HG03159 (cell line): ENCODE data around the gene SCAP.
"Not testable (repeated sequence)": the region's sequence is repeated elsewhere in the genome, so short reads cannot be mapped to it uniquely, and the experiment has no call there.

Experiments used
- ATAC-seq: cut with Tn5 transposase; IDR thresholded peaks from one replicate; pipeline ENCODE4 v1.9.1; 2021; ENCODE audit warnings: mild to moderate bottlenecking, moderate library complexity; ENCODE audit not compliant: unreplicated experiment

The SCAP gene

GRCh38 chr3:47481763-47482162 is 6.0 kb upstream of the SCAP start:
- not testable (repeated sequence) for ATAC-seq

- not testable (repeated sequence) for ATAC-seq
These were observed 4.5 kb upstream of the SCAP start for GRCh38 chr3:47480267-47480666.

DNA sequence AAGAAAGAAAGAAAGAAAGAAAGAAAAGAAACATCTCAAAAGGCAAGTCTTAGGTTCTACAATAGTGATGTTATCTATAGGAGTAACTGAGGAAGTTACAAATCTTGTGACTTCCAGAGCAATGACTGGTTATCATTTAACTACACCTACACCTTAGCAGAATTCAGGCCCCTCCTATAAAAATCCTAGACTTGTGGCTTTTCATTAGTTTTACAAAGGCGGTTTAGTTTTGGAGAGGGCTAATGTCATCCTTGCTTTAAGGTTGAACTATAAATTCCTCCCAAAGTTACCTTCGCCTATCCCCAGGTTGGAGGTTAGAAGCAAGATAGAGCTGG is 4.1 kb upstream of the SCAP start:
- ATAC-seq: no peak

GRCh38 chr3:47478022-47478421 is 2.3 kb upstream of the SCAP start:
- ATAC-seq: no peak

DNA sequence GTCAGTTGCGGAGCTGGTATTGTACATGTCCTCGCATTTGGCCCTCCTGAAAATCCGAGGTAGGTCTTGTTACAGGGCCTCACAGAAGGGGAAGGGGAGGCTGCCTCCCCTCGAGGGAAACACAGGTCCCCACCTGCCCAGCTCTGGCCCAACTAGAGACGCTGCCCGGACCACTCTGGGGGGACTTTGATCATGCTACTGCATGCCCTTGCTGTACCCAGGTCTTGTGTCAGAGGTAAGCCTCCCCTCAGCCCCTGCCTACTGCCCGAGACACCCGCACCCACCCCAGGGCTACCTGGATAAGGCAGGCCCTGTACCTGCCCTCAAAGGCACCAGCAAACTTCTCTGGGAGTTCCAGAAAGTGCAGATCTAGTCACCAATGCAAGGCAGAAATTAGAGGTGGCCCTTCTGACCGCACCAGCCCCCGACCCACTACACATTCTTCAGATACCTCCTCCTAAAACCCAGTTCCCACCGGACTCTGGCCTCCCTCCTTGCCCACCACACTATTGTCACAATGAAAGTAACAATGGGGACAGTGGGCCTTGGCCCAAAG is 981 bp upstream of the SCAP start:
- no peak for ATAC-seq

DNA sequence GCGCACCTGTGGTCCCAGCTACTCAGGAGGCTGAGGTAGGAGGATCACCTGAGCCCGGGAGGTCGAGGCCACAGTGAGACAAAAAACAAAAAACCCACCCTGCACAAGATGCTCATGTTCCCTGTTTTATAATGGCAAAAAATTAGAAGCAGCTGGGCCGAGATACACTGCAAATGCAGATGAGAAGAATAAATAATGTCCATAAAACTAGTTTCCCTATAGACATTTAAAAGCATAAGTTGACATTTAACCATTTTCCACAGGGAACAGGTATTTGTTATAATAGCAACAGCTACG is 537 bp upstream of the SCAP start:
- no peak for ATAC-seq

- ATAC-seq: no peak
These were observed 642 bp downstream of the SCAP start for GRCh38 chr3:47475029-47475569.

- ATAC-seq: no peak
These were observed 2.4 kb downstream of the SCAP start for GRCh38 chr3:47473391-47473790.

DNA sequence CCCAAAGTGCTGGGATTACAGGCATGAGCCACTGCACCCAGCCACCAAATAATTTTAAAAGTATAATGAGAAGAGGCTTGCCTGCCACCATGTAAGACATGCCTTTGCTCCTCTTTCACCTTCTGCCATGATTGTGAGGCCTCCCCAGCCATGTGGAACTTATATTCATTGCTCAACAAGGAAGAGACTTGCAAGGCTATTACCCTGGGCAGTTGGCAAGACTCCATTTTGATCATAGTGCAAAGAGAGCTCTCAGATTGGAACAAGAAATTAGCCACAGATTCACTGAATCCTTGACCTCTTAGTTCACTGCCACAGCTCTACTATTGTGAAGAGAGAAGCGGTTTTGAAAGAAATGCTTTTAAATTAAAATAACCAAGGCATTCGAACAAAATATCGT is 6.1 kb downstream of the SCAP start:
- ATAC-seq: no peak

DNA sequence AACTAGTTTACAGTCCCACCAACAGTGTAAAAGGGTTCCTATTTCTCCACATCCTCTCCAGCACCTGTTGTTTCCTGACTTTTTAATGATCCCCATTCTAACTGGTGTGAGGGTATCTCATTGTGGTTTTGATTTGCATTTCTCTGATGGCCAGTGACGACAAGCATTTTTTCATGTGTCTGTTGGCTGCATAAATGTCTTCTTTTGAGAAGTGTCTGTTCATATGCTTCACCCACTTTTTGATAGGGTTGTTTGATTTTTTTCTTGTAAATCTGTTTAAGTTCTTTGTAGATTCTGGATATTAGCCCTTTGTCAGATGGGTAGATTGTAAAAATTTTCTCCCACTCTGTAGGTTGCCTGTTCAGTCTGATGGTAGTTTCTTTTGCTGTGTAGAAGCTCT is 7.4 kb downstream of the SCAP start:
- not testable (repeated sequence) for ATAC-seq

DNA sequence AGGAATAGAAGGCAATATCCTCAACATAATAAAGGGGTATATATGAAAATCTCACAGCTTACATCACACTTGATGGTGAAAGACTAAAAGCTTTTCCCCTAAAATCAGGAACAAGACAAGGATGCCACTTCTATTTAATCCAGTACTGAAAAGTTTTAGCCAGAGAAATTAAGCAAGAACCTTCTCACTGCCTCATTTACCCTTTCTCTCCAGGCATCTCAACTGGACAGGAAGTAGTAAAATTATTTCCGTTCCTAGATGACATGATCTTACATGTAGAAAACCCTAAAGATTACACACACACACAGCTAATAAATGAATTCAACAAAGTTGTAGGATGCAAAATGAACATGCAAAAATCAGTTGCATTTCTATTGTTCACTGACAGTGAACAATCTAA is 11.2 kb downstream of the SCAP start:
- ATAC-seq: no peak

GRCh38 chr3:47459534-47460085 is 16.1 kb downstream of the SCAP start:
- ATAC-seq: not testable (repeated sequence)

DNA sequence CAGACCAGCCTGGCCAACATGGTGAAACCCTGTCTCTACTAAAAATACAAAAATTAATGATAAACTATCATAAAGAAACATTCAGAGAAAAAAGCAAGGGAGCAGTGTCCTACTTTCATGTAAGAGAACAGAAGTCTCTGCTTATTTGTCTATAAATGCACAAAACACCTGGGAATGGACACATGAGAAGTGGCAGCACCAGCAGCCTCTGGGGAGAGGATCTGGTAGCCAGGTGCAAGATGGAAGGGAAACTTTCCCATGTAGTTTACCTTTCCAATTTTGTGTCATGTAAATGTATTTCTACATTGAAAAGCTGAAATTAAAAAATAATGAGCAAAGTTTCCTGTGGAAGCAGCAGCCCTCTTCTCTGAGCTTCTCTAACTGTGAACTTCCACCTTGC is 18.8 kb downstream of the SCAP start:
- no peak for ATAC-seq

- no peak for ATAC-seq
These were observed 19.8 kb downstream of the SCAP start for GRCh38 chr3:47455806-47456452.

DNA sequence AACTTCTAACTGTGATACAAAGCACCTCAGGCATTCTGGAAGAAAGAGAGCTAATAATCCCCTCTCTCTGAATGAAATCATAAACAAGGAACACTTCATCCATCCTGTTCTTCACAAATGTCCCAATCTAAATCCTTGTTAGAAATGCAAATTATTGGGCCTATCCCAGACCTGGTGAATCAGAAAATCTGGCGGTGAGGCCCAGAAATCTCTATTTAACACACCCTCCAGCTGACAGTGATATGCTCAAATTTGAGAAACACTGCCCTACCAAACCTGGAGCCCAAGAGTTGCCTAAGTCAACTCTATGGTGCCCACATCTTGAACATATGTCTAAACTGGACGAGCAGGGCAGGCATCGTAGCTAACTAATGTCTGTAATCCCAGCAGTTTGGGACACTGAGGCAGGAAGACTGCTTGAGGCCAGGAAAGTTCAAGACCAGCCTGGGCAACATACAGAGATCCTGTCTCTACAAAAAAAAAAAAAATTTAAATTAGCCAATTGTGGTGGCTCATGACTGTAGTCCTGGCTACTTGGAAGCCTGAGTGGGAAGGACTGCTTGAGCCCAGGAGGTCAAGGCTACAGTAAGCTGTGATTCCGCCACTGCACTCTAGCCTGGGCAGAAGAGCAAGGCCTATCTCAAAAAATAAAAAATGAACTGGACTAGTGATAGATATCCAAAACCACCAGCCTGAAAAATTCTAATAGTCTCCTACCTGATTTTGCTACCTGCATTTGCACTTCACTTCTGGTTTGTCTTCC is 23.1 kb downstream of the SCAP start:
- no peak for ATAC-seq

- ATAC-seq: no peak
These were observed 31.6 kb downstream of the SCAP start for GRCh38 chr3:47444103-47444502.

- no peak for ATAC-seq
These were observed 32.1 kb downstream of the SCAP start for GRCh38 chr3:47443611-47443995.

DNA sequence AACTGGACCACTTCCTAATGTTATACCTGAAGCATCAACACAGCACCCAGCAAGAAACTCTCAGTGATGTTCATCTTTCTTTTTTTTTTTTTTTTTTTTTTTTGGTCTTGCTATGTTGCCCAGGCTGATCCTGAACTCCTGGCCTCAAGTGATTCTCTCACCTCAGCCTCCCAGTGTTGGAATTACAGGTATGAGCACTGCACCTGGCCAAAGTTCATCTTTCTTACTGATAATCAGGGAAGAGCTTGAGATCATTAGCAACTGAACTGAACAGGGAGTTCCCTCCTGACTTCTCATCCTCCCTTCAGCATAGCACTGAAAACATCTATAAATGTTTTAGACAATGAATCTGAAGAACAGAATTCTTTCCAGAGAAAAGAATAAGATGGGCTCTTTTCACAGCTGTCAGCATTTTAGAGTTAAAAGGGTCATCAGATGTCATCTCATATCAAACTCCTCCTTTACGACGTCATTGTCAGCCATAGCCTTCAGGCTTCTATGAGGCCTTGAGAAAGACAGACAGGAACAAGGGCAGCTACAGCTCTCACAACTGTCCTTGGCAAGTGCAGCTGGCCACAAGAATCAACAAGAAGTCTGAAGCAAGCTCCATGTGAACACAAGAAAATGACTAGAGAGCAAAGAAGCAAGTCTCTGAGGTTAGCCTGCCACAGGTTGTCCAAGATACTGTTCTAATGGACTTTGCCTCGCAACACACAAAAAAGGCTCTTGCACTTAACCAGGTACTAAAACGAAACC is 33.8 kb downstream of the SCAP start:
- no peak for ATAC-seq

DNA sequence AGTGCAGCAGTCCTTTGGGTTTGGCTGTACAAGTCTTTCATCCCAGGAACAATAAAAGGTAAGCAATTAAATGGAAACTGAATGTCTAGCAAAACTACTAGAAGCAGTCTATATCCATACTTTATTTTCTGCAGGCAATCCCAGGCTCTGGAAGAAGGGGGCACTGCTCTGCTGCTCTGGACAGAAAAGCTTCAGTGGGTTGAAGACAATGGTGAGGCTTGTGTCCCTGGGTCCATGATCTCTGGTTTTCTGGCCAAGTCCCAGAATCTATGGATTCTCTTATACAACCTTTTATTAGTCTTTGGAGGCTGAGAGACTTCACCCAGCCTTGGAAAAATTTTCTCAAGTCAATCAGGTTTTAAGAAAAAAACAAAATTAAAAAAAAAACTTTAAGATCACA is 35.6 kb downstream of the SCAP start:
- ATAC-seq: no peak

DNA sequence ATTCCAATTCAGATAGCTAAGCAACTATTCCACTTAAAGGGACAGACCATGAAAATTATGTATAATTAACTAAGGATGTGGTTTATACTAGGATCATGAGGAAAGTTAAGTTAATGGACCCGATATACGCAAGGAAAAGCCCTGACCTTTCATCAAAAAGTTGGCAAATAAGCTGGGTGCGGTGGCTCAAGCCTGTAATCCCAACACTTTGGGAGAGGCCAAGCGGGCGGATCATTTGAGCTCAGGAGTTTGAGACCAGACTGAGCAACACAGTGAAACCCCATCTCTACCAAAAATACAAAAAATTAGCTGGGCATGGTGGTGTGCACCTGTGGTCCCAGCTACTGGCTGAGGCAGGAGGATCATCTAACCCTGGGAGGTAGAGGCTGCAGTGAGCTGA is 39.6 kb downstream of the SCAP start:
- no peak for ATAC-seq

GRCh38 chr3:47434849-47435248 is 40.9 kb downstream of the SCAP start:
- ATAC-seq: no peak
